Fibroblast of skin of right biceps (primary cell): ENCODE data around the gene COL25A1.
"Not testable (repeated sequence)": the region's sequence is repeated elsewhere in the genome, so short reads cannot be mapped to it uniquely, and the experiment has no call there.

Experiments used
- DNase-seq: peaks from one replicate; pipeline ENCODE4 v3.0.0-alpha.2; 2013

COL25A1 gene

GRCh38 chr4:108943976-108944591 is 358.4 kb downstream of the COL25A1 start:
- no peak for DNase-seq

GRCh38 chr4:108943371-108943770 is 359.1 kb downstream of the COL25A1 start:
- DNase-seq, result no peak

- DNase-seq, result no peak
Observed at GRCh38 chr4:108941904-108942430, 360.5 kb downstream of the COL25A1 start.

- DNase-seq, result no peak
Observed at GRCh38 chr4:108940634-108941033, 361.8 kb downstream of the COL25A1 start.

DNA sequence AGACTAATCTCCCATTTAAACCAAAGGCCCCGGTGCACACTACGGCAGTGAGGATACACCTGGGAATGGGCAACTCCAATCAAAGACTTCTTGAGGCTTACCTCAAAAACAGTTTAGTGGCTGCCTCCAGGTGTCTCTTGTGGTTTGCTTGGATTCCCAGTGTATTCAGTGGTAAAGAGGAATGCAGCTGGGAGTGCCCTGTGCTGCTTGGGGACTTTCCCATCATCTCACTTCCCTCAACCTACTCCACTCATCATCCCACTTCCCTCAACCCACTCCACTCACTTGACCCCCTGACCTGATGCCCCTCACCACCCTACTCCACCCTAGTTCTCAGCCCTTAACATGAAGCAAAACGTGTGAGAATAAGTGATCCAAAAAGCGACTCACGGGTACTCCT is 362.3 kb downstream of the COL25A1 start:
- no peak for DNase-seq

DNA sequence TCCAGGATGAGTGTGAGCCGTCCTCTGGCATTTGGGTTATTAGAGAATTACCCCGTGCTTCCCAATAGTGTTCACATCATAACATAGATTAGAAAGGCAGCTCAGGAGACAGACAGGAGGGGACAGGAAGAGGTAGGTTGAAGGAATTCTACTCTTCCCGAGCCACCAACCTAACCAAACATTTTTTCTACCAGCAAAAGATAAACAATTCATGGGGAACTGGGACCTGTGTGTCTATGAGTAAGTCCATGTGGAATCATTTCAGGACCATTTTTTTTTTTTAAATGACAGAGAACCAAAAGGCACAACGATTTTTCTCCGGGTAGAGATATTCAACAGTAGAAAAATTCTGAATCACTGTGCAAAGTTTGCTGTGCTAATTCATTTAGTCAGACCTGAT is 365.4 kb downstream of the COL25A1 start:
- peak; percentile 53 for DNase-seq

DNA sequence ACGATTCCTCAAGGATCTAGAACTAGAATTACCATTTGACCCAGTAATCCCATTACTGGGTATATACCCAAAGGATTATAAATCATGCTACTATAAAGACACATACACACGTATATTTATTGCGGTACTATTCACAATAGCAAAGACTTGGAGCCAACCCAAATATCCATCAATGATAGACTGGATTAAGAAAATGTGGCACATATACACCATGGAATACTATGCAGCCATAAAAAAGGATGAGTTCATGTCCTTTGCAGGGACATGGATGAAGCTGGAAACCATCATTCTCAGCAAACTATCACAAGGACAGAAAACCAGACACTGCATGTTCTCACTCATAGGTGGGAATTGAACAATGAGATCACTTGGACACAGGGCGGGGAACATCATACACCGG is 368.5 kb downstream of the COL25A1 start:
- not testable (repeated sequence) for DNase-seq

DNA sequence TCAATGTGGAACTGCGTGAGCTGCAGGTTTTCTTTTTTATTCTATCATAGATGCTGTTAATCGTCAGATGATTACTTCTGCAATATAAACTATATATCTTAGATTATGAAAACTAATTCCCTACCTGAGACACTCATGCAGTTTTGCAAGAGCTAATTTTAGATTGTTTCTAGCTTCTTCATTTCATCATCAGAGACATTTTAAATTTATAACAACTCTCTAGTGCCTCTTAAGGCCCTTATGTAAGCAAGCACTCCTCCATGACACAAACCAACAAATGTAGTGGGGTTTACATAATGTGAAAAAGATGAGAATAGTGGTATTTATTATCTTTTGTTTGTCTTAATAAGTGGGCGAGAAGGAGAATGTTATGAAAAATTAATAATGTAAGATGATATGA is 369.4 kb downstream of the COL25A1 start:
- no peak for DNase-seq

DNA sequence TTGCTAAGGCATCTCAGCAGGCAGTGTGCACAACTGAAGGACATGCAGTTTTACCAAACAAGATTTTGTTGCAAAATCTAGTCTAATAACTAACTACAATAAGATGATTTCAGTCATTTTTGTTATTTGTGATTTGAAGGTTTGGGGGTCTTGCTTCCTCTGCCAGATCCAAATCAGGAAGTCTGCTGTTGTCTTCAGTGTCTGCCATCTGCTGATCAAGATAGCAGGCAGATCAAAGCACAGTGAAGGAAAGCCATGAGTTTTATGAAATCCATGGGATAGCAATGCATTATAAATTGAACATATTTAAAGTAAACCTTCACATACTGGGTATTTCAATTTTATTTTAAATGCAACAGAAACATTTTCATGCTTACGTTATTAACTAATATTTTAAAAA is 370.5 kb downstream of the COL25A1 start:
- no peak for DNase-seq

- DNase-seq, result no peak
Observed at GRCh38 chr4:108930186-108930585, 372.3 kb downstream of the COL25A1 start.

GRCh38 chr4:108926781-108927180 is 375.7 kb downstream of the COL25A1 start:
- DNase-seq, result no peak

DNA sequence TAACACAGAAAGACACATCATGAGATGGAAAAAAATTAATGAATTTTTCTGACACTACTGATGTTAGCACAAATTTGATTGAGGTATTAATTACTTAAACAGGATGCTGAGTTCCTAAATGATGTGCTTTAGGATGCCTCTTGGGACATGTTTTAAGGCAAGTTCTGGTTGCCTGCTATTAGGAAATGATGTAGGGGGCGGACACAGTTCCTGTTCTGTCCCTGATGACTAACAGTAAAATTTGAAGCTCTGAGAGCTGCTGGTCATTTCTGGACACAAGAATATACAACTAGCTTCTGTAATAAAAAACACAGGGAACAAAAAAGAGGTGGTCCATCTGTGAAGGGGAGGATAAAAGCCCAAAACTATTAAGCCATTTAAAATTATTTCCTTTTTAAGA is 376.4 kb downstream of the COL25A1 start:
- peak; percentile 20 for DNase-seq

- no peak for DNase-seq
Observed at GRCh38 chr4:108922191-108922590, 380.3 kb downstream of the COL25A1 start.

- no peak for DNase-seq
Observed at GRCh38 chr4:108920395-108921087, 381.9 kb downstream of the COL25A1 start.

DNA sequence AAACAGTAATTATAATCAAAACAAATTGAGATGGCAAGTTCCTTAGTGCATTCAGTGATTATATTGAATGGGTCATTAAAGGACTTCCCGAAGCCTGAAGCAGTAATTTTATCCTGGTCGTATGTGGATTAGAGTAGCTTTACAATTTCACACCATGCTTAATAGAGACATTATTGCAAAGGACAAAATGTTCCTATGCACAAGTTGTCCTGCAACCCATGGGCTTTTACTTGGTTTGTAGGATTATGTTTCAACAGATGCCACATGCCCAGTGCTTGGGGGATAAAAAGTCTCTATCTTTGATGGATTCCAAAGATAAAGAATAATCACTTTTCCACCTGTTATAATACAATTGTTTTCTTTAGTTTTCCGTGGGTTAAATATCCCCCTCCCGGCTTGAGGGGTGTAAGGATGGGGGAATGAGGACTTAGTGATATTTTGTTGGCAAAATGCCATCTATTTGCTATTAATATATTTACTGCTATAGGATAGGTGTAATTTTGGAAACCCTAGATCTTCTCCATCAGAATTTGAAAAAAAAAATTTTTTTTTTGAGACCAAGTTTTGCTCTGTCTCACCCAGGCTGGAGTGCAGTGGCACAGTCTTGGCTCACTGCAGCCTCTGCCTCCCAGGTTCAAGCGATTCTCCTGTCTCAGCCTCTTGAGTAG is 383.1 kb downstream of the COL25A1 start:
- no peak for DNase-seq

DNA sequence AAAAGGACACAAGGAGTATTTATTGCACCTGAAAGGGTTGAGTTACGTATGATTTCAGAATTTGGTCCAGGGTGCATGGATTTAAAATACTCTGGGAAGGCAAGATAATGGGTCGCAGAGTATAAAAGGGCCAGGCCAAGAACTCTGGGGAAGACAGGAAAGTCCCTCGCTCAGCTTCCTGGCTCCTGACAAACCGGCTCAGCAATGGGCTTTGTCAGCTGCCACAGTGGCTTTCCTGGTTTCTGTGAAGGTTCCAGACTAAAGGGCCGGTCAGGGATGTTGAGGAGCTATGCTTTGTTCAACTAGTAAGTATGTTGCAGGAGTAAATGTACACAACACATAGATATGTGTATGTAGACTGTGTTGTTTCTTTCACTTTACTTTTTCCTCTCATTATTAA is 385.2 kb downstream of the COL25A1 start:
- DNase-seq, result no peak

DNA sequence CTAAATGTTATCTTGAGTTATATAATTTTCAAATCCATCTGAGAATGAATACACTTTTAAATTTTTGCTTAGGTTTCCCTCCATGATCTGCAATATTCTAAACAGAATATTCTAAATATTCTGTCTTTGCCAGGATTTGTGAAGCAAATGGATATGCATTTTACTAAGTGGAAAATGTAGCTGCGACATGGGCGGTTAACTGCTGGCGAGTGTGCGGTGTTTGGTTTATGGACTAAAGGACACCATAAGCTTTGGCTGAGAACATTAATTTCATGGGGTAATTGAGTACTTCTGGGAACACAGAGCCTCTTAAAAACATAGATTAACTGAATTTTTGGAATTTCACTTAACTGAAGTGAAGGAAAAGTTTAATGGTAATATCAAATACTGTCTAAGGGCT is 385.8 kb downstream of the COL25A1 start:
- DNase-seq, result no peak

DNA sequence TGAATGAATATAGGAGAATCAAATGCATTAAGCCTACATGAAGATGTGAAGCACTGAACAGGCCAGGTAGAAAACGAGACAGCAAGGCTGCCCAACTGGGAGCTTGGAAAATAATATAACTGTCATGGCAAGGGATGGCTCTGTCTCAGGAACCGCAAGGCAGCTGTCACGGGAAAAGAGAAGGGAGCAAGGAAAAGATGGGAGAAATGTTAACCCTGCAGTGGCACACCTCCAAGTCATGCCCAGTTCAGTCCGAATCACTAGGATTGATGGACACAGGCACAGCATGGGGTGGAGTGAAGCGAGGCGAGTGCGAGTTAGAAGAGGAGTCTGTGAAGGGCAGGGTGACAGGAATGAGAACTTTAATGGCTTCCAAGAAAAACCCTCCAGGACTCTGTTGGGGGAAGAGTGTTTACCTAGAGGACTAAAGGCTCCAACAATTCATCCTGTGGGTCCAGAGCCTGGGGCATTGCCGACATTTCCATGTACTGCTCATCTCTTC is 395.5 kb downstream of the COL25A1 start:
- DNase-seq, result no peak

GRCh38 chr4:108906006-108906405 is 396.5 kb downstream of the COL25A1 start:
- DNase-seq, result no peak

GRCh38 chr4:108903464-108904221 is 398.8 kb downstream of the COL25A1 start:
- DNase-seq, result no peak

DNA sequence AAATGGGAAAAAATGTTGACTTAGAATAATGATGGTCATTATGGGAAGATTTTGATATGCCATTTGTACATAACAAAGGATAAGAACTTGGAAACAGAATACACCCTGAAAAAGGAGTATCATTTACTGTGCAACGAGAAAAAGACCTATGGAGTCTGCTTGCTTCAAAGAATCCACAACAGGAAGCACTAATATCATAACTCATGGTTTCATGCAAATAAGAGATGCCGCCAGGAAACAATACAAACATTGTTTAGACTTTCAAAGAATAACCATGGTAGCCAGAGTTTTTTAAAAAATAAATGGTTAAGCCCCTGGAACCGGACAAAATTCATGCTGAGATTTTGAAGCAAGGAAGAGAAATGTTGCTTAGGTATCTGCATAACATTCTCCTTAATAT is 399.7 kb downstream of the COL25A1 start:
- no peak for DNase-seq

DNA sequence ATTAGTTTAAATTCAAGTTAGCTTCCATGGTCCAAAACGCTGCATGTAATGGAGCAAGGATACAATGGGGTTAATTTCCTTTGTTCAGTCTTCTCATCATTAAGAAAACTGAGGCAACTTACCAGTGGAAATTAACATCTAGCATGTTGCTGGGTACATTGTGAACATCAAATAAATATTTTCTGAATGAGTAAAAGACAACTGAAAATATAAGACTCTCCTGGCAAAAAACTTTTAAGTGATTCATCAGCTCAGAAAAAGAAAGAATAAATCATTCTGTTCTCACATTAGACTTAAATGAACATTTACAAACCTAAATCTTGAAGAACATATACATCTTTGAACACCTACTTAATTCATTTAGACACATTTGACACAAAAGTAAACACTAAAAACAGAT is 401.2 kb downstream of the COL25A1 start:
- DNase-seq, result peak; percentile 65

DNA sequence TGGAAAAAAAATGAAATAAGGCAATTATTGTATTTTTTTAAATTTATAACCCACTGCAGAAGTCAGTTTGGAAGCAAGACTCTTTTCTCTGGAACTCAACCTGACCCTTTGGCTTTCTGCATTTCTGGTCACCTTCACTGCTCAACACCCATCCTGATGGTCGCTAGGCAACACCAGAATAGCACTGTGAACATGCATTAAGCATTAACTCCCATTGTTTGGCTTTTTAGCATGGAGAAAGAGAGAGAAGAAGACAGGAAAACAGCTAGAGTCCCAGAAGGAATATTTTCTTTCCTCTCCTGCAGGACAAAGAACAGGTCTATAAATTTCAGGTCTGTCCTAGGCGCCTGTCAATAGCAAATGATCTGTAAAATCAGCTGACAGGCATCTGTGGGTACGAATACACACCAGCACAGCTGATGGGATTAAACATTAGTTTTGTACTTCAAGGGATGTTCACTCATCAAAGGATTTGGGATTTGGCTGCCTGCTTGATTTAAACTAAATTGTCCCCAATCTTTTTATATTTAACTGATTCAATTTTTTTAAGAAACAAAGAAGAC is 402.4 kb downstream of the COL25A1 start:
- no peak for DNase-seq
